Glutamatergic neuron (in vitro differentiated cells): ENCODE results near the gene MAU2. TPM values are rescaled to one million over a fixed set of nuclear protein-coding genes. Genes with fewer than 3 reads are reported as not detected.

Experiments used
- DNase-seq: peaks from one replicate; pipeline ENCODE4 v3.0.0; 2022
- H3K27ac Mint-ChIP-seq: one replicate; pipeline ENCODE4 v1.8.0; 2020; ENCODE audit warnings: mild to moderate bottlenecking, mixed read lengths, inconsistent platforms; ENCODE audit not compliant: unreplicated experiment
- H3K27me3 Mint-ChIP-seq: one replicate; pipeline ENCODE4 v1.8.0; 2020; ENCODE audit warnings: mild to moderate bottlenecking, moderate library complexity, mixed read lengths, inconsistent platforms; ENCODE audit not compliant: unreplicated experiment
- H3K36me3 Mint-ChIP-seq: one replicate; pipeline ENCODE4 v1.8.0; 2020; ENCODE audit warnings: mild to moderate bottlenecking, mixed read lengths, inconsistent platforms; ENCODE audit not compliant: unreplicated experiment
- H3K4me1 Mint-ChIP-seq: one replicate; pipeline ENCODE4 v1.8.0; 2020; ENCODE audit warnings: mild to moderate bottlenecking, low read depth, mixed read lengths, inconsistent platforms; ENCODE audit not compliant: unreplicated experiment
- H3K4me3 Mint-ChIP-seq: one replicate; pipeline ENCODE4 v1.8.0; 2020; ENCODE audit warnings: mild to moderate bottlenecking, mixed read lengths, inconsistent platforms; ENCODE audit not compliant: unreplicated experiment
- H3K9me3 Mint-ChIP-seq: one replicate; pipeline ENCODE4 v1.8.0; 2020; ENCODE audit warnings: mild to moderate bottlenecking, moderate library complexity, mixed read lengths, inconsistent platforms; ENCODE audit not compliant: unreplicated experiment
- total RNA-seq: library from RNA; stranded (reverse); fragmentation: NEBNext Ultra II Directional; extraction: Animal tissue kit (Norgen Biotek cat#: 25700); gene quantifications from one replicate; pipeline ENCODE4 v1.2.1, GENCODE V29; 2021; ENCODE audit not compliant: unreplicated experiment
- TF ChIP-seq, protein P1 (sequence below): fragments of 200-600 bp; sonication (generic); IDR thresholded peaks from one replicate; pipeline ENCODE4 v1.5.0; 2021; ENCODE audit not compliant: partially characterized antibody, unreplicated experiment

The MAU2 gene
- total RNA-seq, 1 donor from 2014 or later: 107 TPM

DNA sequence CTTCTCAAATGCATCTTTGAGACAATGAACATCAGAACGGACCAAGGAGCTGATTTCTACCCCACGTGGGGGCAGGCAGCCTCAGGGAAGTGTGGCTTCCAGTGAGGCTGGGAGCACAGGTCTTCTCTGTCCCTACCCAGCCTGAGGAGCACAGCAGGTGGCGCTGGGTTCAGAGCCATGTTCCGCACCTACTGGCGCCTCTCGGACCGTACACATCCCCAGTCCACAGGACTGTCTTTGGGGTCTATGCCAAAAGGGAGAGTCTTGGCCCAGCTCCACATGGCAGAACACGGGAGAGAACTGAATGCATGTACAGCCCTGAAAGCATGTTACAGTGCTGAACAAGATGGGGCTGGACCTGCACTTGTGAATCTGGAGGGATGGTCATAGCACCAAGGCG, 22.9 kb upstream of the MAU2 start:
- Mint-ChIP-seq H3K27me3 (peaks cover 1% of the 10 kb centered on the region), H3K27ac (no peak overlapping the region), H3K4me3 (no peak overlapping the region), H3K9me3 (peaks cover 7% of the 10 kb centered on the region), H3K4me1 (no peaks in the 10 kb centered on the region), H3K36me3 (peaks cover 5% of the 10 kb centered on the region)
- TF ChIP-seq, protein P1, sequence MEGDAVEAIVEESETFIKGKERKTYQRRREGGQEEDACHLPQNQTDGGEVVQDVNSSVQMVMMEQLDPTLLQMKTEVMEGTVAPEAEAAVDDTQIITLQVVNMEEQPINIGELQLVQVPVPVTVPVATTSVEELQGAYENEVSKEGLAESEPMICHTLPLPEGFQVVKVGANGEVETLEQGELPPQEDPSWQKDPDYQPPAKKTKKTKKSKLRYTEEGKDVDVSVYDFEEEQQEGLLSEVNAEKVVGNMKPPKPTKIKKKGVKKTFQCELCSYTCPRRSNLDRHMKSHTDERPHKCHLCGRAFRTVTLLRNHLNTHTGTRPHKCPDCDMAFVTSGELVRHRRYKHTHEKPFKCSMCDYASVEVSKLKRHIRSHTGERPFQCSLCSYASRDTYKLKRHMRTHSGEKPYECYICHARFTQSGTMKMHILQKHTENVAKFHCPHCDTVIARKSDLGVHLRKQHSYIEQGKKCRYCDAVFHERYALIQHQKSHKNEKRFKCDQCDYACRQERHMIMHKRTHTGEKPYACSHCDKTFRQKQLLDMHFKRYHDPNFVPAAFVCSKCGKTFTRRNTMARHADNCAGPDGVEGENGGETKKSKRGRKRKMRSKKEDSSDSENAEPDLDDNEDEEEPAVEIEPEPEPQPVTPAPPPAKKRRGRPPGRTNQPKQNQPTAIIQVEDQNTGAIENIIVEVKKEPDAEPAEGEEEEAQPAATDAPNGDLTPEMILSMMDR: no peak
- DNase-seq: no peak

DNA sequence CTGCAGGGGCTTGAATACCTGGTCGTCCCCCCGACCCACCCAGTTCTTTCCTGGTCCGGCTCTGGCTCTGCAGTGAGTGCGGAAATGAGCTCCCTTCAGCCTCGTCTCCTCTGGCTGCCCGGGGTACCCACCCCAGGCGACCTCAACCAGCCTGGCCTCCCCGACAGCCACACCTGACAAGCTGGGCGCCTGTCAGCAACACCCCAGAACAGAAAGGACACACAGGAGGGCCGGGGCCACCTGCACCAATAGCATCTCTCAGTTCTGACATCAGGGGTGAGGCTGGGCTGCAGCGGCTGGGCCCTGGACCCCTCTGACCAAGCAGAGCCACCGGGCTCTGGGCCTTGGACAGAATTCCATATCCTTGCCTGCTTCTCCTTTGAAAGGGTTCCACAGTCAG, 20.0 kb upstream of the MAU2 start:
- Mint-ChIP-seq H3K4me1 (no peaks in the 10 kb centered on the region), H3K36me3 (peaks cover 5% of the 10 kb centered on the region), H3K9me3 (peaks cover 7% of the 10 kb centered on the region), H3K27me3 (peaks cover 3% of the 10 kb centered on the region), H3K27ac (no peak overlapping the region), H3K4me3 (no peak overlapping the region)
- TF ChIP-seq, protein P1: no peak
- DNase-seq: no peak

DNA sequence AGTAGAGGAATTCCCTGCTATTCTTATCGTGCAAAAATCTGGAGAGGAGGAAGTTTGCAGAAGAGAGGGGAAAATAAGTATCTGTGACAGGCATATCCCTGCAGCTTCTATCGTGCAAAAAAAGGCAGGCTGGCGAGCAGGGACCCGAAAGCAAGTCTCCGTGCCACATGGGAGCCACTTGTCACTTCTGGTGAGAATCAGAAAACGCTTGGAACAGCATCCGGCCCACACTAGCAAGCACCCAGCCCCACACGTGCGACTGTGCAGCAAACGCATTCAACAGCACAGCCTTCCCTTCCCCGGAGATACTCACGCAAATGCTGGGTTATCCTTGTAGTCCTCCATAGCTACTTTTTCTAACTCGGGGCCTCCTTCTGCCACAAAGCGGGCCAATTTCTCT, 17.2 kb upstream of the MAU2 start:
- Mint-ChIP-seq H3K36me3 (peaks cover 5% of the 10 kb centered on the region), H3K4me1 (no peaks in the 10 kb centered on the region), H3K9me3 (peaks cover 4% of the 10 kb centered on the region), H3K27me3 (peaks cover 3% of the 10 kb centered on the region), H3K27ac (no peak overlapping the region), H3K4me3 (no peak overlapping the region)
- TF ChIP-seq, protein P1: no peak
- no peak for DNase-seq

DNA sequence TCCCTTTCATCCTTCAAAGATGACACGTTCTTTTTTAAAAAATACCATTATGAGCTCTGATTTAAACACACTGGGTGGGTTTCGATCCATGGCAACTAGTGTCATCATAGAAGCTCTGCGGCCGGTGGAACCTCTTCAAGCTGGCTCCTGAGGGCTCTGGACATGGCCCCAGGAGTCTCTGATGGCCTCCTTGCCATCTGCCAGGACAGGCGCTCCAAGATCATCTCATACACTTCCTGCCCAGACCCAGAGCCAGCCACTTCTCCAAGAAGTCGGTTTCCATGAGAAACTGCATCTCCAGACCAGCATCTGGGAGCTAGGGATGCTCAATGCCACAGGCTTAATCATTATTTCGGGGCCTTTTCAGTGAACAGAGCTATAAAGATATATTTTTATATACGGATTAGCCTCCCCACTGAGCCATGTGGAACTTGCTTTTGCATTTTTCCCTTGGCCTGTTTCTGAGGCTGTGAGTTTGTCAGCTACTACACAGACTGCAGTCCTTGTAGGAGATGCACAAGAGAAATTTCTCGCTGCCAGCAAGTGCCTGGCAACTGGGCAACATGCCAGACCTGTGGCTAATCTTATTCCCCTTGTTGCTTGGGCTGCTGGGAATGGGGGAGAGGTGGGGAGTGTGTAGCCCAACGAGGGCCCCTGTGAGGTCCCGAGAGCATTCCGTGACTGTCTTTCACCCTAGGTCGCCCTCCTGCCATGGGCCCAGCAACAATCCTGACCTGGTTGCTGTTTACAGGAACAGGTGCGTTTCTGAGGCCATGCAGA, 16.3 kb upstream of the MAU2 start:
- Mint-ChIP-seq H3K9me3 (peaks cover 4% of the 10 kb centered on the region), H3K4me1 (no peaks in the 10 kb centered on the region), H3K4me3 (no peak overlapping the region), H3K36me3 (peaks cover 5% of the 10 kb centered on the region), H3K27ac (no peak overlapping the region), H3K27me3 (peaks cover 3% of the 10 kb centered on the region)
- TF ChIP-seq, protein P1: no peak
- no peak for DNase-seq

DNA sequence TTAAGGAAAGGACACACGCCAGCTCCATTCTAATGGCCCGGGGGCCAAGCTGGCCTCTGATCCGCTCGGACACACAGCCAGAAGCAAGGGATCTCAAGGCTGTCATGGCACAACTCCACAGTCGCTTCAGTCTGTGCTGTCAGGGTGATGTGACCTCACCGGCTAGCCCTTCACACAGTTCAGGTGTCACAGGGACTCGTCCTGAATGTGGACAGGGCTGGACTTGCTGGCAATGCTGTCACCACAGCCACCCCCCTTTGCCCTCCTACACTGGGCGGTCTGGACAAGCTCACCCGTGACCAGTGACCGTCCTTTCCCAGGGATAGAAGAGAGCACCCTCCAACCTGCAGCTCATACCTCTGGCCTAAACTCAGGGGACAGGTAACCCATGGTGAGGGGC, 15.6 kb upstream of the MAU2 start:
- no peak for DNase-seq
- no peaks in the 10 kb centered on the region for H3K4me1 Mint-ChIP-seq
- H3K36me3 Mint-ChIP-seq: peaks cover 5% of the 10 kb centered on the region
- no peak overlapping the region for H3K27ac Mint-ChIP-seq
- H3K9me3 Mint-ChIP-seq: peaks cover 4% of the 10 kb centered on the region
- H3K4me3 Mint-ChIP-seq: no peak overlapping the region
- TF ChIP-seq, protein P1: no peak
- peaks cover 3% of the 10 kb centered on the region for H3K27me3 Mint-ChIP-seq
